ENCODE data around the gene CLN5.

Gene CLN5

DNA sequence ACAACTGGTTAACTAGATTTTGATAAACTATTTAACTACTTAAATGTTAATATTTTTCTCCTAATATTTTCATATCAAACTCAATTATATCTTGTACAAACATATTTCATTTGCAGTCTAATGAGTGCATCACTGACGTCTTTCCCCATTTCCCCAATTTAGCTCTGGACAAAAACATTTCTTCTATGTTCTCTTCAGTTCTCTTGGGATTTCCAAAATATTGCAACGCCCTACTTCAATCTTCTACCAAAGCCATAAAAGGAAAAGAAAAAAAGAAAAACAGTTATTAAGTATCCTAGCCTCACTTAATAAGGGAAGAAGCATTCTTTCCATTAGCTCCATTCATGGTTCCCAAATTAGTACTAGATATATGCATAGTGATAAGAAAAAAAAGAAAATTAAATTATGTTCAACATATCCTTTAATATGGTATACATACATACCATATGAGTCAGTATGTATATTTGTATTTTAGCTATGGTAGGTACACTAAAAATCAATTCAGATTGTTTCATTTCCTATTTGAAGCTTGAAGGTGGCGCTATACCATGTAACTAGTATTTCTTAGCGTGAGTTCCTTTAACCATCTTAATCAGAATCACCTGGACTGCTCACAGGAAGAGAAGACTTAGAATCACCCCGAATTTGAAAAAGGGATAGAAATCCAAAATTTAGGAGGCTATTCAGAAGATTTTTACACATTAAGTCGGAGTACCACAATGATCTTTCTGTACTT, 25.2 kb downstream of the CLN5 start:
- DNase-seq (ENCODE audit: low read depth in 2 of 2): no peak

DNA sequence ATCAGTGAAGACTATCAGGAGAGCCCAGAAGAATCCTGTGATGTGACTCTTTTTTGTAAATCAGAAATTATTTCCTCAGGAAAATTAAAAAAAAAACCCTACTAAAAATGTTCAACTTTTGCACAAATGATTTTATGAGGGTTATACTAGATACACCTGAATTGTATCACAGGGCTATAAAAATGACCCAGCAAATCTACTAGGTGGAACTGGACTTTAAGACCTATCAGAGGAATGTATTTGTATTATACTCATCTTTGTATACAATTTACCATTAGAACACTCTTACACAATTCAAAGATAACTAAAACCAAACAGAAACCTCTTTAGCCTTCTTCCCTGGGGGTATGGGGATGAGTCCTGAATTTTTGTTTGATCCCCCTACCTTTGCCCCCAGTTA, 27.9 kb downstream of the CLN5 start:
- DNase-seq (ENCODE audit: low read depth in 2 of 2): no peak

DNA sequence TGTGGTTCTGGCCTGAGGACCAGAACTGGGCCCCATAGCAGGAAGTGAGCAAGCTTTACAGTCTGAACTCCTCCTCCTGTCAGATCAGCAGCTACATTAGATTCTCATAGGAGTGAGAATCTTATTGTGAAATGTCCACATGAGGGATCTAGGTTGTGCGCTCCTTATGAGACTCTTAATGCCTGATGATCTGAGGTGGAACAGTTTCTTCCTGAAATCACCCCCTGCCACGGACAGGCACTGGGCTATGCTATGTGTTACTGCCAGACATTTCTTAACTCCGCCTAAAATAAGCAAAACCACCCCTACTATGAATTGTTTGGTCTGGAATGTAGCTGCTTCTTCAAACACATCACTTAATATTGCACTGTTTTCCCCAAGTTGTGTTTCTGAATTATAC, 30.5 kb downstream of the CLN5 start:
- no peak for DNase-seq (ENCODE audit: low read depth in 2 of 2)

DNA sequence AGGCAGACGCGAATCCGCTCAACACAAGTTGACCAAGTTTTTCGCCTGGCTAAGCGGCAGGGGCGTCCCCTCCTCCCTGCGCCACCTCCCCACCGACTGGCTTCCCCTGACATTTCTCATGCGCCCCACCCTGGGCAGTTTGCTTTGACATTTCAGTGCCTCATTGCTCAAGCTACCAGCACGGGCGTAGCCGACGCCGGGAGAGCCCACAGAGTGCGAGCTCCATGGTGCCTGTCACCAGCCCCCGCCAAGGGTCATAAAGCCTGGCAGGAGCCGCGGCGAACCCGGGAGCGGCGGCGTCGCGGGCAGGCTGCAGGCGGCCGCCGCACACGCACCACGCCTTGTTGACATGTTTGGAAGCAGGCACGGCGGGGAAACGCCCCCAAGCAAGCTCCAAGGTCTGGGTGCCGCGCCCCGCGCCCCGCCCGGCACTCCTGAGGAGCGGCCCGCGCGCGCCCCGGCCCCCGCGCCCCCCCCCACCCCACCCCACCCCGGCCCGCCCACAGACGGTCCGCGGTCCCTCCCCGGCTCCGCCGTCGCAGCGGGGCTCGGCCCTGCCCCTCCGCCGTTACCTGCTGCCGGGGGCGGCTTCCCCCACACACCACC, 34.5 kb downstream of the CLN5 start:
- DNase-seq (ENCODE audit: low read depth in 2 of 2): peak; percentile 60

DNA sequence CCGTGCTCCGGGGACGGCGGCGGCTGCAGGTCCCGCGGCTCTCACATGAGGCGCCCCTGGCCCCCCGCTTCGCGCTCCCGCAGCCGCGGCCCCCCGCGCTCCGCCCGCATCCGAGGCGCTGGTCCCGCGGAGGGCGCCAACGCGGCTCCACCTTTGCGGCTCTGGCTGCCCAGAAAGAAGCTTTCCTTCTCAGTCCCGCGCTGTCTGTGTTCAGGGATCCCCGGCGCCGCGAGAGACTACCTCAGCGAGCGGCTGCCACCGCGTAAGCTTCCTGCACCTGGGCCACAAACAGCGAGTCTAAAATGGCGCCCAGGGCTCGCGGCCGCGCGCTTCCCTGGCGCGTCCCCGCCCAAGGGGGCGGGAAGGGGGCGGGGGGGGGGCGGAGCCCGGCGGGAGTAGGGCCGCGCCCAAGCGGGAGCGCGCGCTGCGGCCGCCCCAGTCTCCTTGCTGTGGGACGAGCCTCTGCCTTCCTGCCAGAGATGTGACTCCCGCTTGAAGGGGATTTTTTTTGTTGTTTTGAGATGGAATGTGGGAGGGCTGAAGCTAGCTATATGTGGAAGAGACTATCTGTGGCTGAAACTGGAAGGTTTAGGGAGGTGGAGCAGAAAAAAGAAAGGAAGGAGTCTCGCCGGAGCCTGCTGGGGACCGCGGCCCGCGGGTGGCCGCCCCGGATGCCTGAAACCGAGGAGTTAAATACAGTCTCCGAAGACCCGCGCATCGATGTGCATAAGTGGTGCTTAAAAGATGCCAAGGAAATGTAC, 35.2 kb downstream of the CLN5 start, which contains the start of gene FBXL3:
TSS of gene FBXL3 (minus strand) at position 299 of the 761 bp plus-strand sequence. CDS start 5,299 bp downstream, outside the sequence.
- DNase-seq (ENCODE audit: low read depth in 2 of 2): peak; percentile 64 to 76

DNA sequence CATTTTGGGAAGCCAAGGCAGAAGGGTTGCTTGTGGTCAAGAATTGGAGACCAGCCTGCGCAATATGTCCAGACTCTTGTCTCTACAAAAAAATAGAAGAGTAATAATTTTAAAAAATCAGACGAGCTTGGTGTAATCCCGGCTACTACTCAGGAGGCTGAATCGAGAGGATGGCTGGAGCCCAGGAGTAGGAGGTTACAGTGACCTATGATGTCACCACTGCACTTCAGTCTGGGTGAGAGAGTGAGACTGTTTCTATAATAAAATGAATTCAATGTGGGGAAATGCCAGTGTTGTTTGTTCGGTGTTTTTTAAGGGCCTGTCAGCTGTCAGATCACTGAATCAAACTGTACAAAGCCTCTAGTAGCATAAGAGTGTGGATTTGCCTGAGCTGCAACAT, 36.3 kb downstream of the CLN5 start:
- DNase-seq (ENCODE audit: low read depth in 2 of 2): no peak

DNA sequence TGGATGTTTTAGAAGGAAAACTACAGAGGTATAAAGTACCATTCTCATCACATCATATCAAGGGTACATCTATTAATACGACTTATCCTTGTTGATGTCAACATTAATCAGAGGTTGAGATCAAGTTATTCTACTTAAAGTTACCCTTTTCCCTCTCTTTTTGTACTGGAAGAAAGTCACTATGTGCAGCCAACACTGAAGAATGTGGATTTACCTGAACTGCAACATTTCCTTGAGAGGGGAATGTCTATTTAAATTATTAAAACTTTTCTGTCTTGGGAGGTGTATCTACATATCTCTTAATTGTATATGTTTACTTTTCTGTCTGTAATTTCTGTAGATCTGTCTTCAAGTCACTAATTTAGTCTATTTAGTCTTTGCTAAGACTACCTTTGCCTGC, 37.6 kb downstream of the CLN5 start:
- no peak for DNase-seq (ENCODE audit: low read depth in 2 of 2)

DNA sequence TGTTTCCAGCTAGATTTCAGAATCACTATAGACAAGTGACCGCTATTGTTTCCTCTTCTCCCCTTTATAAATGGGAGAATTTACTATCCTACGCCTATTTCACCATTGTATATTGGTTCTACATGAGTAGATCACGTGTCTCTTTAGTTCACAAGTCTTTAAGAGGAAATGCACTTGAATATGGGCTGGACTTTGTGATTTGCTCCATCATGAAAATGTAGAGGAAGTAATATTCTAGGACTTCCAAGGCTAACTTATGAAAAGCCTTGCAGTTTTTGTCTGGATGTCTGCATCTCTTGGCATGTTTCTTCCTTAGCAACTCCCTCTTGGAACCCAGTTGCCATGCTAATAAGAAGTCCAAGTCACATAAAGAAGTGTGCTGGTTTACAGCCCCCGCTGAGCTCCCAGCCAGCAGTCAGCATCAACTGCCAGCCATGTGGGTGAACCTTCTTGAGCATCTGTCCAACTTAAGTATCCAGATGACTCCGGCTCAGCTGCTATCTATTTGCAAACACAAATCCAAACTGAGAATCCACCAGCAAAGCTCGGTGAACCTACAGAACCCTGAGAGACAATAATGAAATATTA, 39.9 kb downstream of the CLN5 start:
- DNase-seq (ENCODE audit: low read depth in 2 of 2): no peak

DNA sequence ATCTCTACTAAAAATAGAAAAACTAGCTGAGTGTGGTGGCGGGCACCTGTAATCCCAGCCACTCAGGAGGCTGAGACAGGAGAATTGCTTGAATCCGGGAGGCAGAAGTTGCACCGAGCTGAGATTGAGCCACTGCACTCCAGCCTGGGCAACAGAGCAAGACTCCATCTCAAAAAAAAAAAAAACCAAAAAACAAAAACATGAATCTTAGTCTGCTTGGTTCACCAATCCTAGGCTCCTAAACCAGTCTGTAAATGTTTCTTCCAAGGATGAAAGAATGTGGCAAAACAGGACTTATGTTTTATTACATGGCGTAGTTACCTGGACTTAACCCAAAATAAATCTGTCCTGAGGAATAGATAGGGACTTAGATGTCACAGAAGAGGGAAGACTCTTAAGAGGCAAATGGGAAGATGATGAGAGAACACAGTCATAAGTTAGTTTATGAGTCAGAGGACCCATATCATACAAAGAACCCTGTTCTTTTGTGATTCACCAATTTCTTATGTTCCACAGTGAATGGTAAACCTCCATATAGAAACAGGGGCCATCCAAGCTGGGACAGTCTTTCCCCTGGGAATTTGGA, 41.9 kb downstream of the CLN5 start:
- no peak for DNase-seq (ENCODE audit: low read depth in 2 of 2)

DNA sequence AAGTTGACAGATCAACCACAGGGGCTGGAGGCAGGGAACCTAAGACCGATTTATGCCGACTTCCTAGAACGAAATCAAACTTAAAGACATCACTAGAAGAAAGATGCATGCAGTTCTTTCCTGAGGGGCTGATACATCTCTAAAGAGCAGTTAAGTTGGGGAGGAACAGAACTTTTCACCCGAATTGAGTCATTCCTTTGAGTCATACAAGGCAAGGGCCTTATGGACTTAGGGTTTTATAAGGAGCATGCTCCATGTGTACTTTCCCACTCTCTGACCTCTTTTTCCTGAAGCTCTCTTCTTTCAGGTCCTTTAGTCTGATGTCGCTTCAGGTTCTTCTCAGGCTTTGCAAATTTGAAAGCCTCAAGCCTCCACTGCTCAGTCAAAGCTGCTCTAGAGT, 43.0 kb downstream of the CLN5 start:
- DNase-seq (ENCODE audit: low read depth in 2 of 2): no peak

DNA sequence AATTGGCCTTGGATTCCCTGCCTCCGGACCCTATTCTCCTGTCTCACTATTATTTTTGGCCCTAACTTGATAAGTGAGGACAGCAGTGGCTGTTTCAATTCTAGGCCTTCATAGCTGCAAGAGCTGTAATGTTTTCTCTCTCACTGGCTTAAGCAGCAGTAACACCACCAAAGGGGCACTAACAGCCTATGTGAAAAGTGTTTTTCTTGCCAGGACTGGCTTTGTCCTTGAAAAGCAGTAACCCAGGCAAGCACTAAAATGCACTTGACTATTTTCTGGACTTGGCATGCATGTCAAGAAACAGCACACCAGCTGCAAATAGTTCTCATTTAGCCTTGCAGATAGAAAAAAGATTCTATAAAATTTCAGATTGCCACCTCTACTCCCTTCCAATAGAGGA, 44.4 kb downstream of the CLN5 start:
- no peak for DNase-seq (ENCODE audit: low read depth in 2 of 2)

DNA sequence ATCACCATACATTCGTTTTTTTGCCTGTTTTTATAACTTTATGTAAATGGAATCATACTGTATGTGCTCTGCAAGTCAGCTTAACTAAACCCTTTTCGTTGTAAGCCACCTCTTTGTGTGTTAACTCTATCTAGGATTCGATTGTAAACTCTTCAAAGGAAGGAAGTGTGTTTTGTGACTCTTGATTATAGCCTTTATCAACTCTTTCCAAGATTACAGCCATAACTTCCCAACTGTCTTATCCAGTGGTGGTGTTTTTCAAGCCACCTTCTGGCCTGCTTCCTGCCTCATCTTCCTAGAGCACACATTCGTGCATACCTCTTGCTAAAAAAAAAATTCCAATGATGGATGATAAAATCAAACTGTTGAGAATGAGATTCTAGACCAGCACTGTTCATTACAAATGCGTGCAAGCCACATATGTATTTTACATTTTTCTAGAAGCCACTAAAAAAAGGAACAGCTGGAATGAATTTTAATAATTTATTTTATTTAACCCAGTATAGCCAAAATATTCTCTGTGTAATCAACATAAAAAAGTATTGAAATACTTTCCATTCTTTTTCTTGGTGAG, 47.1 kb downstream of the CLN5 start:
- no peak for DNase-seq (ENCODE audit: low read depth in 2 of 2)

DNA sequence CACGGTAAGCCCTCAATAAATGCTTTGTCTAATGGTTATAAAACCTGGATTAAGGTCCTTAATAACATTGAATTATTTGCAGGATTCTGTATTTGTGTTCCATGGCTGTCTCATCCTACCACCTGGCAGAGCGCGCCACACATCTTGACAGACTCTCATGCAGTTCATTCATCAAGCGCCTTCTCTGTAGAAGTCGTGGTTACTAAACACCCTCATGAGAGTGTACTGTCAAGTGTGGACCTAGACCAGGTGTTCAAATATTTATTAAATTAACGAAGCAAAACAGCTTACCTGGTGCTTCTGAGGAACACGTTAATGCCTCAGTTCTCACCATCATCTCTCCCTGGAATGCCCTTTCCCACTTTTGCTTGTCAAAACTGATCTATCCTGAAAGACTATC, 48.2 kb downstream of the CLN5 start:
- DNase-seq (ENCODE audit: low read depth in 2 of 2): no peak

DNA sequence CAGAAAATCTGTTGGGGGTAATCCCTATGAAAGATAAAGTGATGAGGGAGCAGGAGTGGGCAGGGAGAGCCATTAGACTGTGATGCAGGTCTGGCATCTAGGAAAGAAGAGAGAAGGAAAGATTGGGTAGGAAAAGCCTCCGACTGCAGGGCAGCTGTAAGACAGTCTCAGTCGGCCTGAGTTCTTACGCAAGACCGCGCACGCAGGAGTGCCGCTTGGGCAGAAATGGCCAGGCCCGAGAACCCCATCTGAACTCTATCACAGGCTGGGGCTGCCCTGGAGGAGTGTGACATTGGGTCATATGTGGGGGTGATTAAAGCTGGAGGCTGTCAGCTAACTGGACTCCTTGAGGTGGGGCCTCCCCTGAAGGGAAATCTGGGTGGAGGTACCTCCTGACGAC, 49.0 kb downstream of the CLN5 start:
- no peak for DNase-seq (ENCODE audit: low read depth in 2 of 2)

DNA sequence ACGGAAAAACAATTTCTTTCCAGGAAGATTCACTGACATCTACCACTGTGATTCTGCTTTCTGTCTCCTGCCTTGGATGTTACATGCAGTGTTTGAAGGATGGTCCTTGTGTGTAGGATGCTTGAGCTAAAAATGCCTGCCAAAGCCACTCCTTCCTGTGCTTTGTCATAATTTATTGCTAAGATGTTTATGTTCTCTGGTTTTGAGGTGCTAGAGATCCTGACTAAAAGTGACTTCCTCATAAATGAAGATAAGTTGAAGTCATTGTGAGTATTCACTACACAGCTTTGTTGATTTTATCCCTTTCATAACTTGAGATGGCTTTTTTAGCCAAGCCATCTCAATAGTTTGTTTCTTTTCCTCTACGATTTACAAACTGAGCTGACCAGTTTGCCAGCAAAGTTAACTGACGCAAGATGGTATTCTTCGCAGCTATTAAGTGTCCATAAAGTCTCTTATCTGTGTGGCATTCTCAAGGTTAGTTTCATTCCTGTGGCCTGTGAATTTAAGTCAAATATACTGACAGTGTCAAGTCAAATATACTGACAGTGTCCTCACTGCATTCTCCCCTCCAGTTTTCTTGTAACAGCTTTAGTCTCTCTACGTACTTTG, 50.8 kb downstream of the CLN5 start:
- no peak for DNase-seq (ENCODE audit: low read depth in 2 of 2)

DNA sequence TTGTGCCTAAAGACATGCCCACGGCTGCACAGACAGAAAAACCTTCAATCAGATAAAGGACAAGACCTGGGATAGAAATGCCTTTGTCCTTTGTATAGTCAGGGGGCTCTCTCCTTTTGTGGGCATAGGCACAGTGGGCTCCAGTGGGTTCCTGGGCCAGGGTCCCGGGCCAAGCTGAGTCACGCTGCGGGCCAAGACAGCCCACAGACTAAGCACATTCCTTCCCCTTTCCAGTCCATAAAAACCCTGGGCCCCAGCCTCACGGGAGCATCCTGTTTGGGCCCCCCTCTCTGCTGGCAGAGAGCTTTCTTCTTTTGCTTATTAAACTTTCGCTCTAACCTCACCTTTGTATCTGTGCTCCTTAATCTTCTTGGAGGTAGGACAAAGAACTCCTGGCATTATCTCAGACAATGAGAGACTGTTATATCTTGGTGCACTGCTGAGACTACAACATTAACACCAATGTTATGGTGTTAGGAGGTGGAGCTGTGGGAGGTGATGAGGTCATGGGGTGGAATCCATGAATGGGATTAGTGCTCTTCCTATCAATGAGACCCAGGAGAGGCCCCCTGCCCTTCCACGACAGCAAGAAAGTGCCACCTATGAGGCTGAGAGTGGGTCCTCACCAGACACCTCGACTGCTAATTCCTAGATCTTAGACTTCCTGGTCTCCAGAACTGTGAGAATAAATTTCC, 55.9 kb downstream of the CLN5 start:
- DNase-seq (ENCODE audit: low read depth in 2 of 2): no peak

DNA sequence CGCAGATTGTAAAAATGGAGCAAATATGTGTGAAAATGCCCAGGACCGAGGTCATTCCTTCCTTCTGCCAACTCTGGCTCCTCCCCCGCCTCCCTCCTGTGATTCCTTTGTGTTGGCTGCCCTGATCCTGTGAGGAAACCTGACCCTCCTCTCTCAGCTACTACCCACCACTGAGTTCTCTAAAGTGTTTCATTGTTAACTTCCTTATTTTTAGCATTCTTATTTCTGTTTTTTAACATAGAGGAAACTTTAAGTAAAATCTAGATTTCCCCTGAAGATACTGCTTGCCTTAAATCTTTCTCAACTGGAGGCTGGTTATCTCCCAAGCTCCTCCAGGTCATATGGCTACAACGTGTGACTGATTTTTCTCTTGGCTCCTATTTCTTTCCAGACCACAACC, 56.8 kb downstream of the CLN5 start:
- DNase-seq (ENCODE audit: low read depth in 2 of 2): no peak

DNA sequence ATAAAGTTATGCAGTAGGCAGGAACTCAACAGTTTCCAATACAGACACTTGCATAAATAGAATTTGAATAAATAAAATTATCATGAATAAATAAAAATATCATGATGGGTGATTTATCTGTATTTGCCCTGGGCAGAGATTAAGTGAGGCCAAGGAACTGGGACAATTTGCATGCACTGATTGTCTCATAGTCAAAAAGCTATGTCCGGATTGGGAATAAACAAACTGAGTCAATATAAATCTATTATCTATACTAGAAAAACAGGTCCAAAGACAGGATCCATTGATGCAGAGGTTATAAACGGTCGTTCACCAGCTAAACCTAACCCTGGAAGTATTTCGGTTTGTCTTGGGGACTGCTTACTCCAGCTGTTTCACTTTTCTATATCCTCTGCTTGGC, 61.3 kb downstream of the CLN5 start:
- no peak for DNase-seq (ENCODE audit: low read depth in 2 of 2)

Measured in stimulated activated CD4-positive, alpha-beta T cell treated with anti-CD3 and anti-CD28 coated beads, Interleukin-4, amount 100 ng/mL, for 48 hours (primary cell).